HG03354 (cell line): Measurements from ENCODE around the gene CD300LG.
"Not testable (repeated sequence)": the region's sequence is repeated elsewhere in the genome, so short reads cannot be mapped to it uniquely, and the experiment has no call there.

Experiments
- ATAC-seq: cut with Tn5 transposase; IDR thresholded peaks from one replicate; pipeline ENCODE4 v1.9.1; 2021; ENCODE audit warnings: mild to moderate bottlenecking; ENCODE audit not compliant: unreplicated experiment, poor library complexity, severe bottlenecking

Gene CD300LG, protein sequence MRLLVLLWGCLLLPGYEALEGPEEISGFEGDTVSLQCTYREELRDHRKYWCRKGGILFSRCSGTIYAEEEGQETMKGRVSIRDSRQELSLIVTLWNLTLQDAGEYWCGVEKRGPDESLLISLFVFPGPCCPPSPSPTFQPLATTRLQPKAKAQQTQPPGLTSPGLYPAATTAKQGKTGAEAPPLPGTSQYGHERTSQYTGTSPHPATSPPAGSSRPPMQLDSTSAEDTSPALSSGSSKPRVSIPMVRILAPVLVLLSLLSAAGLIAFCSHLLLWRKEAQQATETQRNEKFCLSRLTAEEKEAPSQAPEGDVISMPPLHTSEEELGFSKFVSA

DNA sequence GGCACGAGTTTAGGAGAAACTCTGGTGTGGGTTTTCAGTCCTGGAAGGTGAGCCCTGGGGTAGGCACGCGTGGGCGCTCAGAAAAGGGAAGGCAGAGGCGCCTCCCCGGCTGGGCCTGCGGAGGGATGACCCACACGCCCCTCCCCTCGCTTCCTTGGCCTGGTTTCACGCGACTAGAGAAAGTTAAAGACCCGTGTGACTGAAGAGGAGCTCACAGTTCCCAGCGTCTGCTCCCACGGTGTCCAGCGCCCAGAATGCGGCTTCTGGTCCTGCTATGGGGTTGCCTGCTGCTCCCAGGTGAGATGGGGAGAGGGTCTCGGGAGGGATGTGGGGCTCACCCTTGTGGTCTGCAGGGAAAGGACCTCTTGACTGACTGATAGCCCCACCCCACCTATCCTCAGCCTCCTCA, at the start of gene CD300LG:
CD300LG (plus strand) TSS at position 214 of the 409 bp plus-strand sequence; CDS start at position 255, 41 bp downstream.
- no peak for ATAC-seq

DNA sequence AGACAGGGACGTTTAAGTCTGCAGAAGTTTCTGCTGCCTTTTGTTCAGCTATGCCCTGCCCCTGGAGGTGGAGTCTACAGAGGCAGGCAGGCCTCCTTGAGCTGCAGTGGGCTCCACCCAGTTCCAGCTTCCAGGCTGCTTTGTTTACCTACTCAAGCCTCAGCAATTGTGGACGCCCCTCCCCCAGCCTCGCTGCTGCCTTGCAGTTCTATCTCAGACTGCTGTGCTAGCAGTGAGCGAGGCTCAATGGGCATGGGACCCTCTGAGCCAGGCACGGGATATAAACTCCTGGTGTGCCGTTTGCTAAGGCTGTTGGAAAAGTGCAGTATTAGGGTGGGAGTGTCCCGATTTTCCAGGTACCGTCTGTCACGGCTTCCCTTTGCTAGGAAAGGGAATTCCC, 49.0 kb upstream of the CD300LG start:
- not testable (repeated sequence) for ATAC-seq

DNA sequence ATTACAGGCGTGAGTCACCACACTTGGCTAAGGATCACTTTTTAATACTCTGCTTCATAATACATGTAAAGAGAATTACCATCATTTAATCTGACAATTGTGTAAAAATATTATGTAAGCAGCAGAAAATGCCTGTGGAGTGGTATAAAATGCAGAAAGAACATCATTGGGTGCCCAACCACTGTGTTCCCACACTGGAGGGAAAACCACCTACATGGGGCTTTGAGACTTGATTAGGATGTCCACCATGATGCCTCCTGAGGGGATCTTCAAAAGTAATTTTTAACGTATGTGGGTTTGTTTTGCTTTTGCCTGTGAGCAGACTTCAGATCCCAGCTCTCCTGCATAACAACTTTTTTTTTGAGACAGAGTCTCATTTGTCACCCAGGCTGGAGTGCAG, 47.9 kb upstream of the CD300LG start:
- no peak for ATAC-seq

DNA sequence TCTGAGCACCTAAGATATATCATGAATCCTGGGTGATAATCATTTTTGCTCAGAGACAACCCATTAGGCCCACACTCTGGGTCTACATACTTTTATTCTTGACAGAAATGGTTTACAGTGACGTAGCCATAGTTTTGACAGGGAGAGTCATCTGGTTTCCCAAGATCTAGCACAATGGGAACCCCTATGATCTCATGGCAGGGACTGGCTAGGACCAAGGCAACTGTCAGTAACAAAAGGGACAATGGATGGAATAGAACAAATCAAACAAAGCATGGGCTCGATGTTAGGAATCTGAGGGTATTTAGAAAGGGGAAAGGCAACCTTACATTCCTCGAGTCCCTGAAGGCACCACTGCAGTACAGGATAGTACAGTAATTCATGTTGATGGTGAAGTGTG, 46.2 kb upstream of the CD300LG start:
- no peak for ATAC-seq

DNA sequence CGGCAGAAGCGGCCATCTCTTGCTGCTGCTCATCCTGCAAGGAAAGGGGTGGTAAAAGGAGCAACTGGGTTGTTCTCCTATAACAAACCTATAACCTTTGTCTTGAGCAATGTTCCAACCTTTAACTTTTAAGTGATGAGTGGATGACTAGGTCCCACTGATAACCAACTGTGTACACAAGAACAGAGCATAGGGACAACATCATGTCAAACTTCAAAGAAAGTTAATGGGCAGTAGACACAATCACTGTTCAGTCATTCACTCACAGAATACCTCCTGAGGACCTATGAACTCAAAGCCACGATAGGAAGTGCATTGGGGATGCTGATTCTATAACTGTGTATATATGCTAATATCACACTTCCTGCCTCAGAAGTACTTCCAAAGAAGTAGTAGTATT, 45.1 kb upstream of the CD300LG start:
- no peak for ATAC-seq

GRCh38 chr17:43803758-43804157, 43.2 kb upstream of the CD300LG start:
- ATAC-seq = no peak

- no peak for ATAC-seq
These were observed 41.9 kb upstream of the CD300LG start for GRCh38 chr17:43805117-43805516.

GRCh38 chr17:43808076-43808475, 38.9 kb upstream of the CD300LG start:
- no peak for ATAC-seq

- no peak for ATAC-seq
These were observed 37.9 kb upstream of the CD300LG start for GRCh38 chr17:43809121-43809520.

DNA sequence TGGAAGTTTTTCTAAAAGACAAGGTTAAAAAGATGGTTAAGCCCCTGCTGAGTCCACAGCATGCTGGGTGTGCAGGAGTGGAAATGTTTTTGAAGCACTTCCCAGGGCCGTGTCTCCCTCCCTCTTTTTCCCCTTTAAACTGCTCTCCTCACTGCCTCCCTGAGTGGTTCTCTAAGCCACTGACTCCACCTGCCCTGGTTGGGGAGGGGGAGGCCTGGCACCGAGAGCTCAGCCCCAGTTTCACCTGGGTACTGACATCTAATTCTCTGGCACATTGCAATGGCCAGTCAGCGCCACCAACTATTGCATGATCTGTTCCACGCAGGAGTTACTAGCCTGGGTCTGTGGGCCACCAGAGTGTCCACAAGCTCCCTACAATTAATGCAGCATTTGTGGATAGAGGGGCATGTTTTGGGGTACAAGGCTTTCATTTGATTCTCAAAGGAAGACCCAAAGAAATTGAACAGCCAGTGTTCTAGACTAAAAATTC, 36.7 kb upstream of the CD300LG start:
- ATAC-seq = no peak

- ATAC-seq = no peak
These were observed 36.2 kb upstream of the CD300LG start for GRCh38 chr17:43810823-43811222.

DNA sequence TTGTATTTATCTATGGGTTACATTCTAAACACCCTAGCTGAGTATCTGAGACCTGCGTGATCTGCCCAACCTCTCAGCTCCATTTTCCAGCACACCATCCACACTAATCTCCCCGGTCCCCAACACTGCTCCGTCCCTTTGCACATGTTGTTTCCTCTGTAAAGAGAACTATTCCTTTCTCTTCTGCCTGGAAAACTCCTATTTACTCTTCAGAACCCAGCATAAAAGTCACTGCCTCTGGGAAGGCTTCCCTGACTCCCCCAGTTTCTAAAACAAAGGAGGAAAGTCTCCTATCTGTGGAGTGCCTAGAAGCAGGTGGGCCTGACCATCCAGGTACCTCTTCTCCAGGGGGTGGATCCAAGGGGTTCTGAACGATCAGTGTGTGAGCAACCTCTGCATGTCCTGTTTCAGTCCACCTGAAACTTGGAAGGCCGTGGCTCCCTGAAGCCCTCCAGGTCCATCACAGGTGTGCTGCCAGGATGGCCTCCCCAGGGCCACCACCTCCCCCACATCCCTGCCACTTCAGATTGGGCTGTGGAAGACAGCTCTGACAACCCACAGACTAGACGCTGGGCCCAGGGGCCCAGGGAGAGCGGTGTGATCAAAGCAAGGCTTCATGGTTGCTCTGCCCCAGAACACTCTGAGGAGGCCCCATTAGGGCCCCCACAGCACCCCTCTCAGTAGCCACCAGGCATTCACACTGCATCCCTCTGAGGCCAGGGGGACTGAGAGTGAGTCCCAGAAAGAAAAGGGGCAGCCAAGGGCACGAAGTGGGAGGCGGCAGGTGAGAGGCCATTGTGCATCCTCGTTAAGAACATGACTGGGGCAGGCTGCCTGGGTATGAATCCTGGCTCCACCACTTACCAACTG, 34.3 kb upstream of the CD300LG start:
- ATAC-seq = no peak

- ATAC-seq = no peak
These were observed 33.6 kb upstream of the CD300LG start for GRCh38 chr17:43813386-43813785.

GRCh38 chr17:43814026-43814425, 33.0 kb upstream of the CD300LG start:
- no peak for ATAC-seq

GRCh38 chr17:43814714-43815113, 32.3 kb upstream of the CD300LG start:
- ATAC-seq = no peak

DNA sequence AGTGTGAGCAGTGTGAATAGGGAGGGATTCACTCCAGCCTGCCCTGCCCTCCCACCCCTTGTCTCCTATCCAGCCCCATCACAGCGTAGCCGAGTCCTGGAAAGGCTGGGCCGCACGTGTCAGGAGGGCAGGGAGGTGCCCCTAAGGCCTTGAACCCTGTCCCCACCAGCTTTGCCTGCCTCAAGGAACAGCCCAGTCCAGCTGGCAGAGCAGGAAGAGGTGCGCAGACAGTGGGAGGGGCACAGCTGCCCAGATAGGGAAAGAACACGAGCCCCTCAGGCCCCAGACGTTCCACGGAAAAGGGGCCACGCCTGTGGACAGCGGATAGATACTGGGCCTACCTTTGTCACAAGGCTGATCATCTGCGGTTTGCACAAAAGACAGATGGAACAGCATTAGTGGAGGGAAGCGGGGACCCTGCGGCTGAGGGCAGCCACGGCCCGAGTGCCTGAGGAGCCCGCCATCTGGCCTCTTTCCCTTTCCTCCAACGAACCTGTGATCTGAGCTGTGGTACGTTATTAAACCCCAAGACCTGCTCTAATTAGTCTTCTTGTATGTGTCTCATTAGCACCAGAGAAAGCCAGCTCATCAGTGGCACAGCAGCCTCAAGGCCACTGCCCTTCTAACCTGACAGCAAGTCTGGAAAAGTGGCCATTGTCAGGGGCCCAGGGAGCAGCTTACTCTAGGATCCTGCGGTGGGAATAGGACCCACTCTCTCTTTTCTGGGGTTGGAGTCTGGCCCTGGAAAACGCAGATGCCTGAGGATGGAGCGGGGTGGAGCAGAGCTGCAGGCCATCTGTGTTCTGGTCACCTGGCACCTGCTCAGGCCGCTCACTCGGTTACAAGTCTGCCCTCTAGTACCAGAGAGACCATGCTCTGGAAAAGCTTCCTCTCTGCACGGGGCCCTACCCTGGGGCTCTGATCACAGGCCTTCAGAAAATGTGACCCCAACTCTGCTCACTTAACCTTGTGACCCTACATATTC, 30.3 kb upstream of the CD300LG start:
- ATAC-seq = no peak

GRCh38 chr17:43817826-43818225, 29.1 kb upstream of the CD300LG start:
- no peak for ATAC-seq

GRCh38 chr17:43818966-43819365, 28.0 kb upstream of the CD300LG start:
- no peak for ATAC-seq

DNA sequence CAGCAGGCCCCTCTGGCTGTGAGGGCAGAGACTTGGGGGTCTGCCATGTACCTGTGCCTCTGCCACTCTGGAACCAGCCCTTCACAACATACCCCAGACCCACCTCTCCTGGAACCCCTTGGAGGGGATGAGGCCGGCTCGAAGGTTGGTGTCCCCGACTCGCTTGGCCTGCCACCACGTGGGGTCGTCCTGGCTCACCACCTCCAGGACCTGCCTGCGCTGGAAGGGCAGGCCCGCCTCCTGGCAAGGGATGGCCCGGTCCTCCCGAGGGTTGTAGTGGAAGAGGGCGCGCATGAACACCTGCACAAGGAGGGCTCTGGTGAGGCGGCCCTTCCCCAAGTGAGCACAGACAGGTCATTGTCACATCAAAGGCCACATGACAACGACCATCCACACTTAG, 26.2 kb upstream of the CD300LG start:
- no peak for ATAC-seq
